ENCODE measurements around the gene PTPN12.
"Not testable (repeated sequence)": the region's sequence is repeated elsewhere in the genome, so short reads cannot be mapped to it uniquely, and the experiment has no call there.

Gene PTPN12

DNA sequence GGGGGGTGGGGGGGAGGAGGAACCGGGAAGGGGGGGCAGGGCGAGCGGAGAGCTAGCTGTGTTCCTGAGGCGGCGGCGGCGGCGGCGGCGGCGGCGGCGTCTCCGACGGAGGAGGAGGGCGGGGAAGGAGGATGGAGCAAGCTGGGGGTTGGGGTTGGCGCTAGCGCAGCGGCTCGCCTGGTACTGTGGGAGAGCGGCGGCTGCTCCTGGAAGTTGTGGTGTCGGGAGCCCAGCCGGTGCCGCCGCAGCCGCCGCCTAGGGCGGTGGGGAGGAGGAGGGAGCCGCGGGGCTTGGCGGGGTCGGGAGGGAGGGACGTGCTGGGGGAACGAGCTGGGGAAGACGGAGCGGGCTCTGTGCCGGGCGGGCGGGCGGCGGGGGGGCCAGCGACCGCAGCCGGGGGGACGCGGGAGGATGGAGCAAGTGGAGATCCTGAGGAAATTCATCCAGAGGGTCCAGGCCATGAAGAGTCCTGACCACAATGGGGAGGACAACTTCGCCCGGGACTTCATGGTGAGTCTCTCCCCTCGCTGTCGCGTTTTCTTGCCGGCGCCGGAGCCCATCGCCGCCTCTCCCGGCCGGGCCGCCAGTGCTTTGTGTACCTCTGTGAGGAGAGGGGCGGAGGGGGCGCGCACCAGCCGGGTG is at the start of gene PTPN12:
Gene PTPN12, plus strand, starts transcription at position 160 of the 642 bp plus-strand sequence. Its CDS starts 252 bp downstream, at position 412.
- peak in 1 of 2 donors; percentile 22 for DNase-seq (ENCODE audit: low read depth in 1 of 2, low spot score in 1 of 2)

DNA sequence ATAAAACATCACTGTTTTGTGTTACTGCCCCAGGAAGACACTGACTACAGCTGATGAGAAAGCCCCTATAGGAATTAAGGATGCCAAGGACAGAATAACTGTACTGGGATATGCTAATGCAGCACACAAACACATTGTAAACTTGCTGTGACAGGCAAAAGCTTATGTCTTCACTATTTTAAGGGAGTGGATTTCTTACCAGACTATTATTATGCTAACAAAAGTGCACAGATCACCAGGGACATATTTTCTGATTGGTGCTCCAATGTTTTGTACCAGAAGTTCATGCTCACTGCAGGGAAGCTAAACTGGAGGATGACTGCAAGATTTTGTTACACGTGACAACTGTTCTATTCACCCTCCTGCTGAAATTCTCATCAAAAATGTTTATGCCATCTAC is 48.1 kb upstream of the PTPN12 start:
- DNase-seq (ENCODE audit: low read depth in 1 of 2, low spot score in 1 of 2): no peak

GRCh38 chr7:77497079-77497478 is 40.0 kb upstream of the PTPN12 start:
- no peak for DNase-seq (ENCODE audit: low read depth in 1 of 2, low spot score in 1 of 2)

DNA sequence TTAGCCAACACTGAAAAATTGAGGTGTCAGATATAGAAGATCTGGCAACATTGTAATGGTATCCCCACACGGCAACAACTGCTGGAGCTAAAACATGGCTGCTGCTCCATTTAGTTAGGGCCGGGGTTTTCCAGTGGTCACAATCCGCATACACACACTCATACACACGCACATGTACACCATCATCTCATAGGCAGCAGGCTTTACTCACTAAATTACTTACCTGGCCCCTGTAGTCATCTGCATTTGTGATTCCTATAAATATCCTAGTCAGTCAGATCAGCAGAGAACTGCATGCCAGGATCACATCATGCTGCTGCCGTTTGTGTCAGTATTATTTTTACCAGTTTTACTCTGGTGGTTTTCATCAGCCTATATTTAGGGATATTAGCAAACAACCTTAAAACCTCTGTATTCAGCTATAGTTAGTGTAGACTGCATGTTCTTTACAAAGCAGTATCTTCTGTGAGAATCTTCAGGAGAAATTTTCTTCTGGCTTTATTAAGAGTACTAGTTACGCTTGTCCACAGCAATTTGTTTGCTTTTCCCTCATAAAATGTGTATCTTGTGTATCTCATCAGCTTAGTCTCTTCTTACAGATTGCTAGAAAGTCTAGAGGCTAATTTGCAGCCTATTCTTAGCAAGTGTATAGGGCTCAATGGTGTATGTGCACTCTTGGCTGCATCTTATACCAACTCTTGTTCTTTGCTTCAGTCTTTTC is 38.3 kb upstream of the PTPN12 start:
- no peak for DNase-seq (ENCODE audit: low read depth in 1 of 2, low spot score in 1 of 2)

DNA sequence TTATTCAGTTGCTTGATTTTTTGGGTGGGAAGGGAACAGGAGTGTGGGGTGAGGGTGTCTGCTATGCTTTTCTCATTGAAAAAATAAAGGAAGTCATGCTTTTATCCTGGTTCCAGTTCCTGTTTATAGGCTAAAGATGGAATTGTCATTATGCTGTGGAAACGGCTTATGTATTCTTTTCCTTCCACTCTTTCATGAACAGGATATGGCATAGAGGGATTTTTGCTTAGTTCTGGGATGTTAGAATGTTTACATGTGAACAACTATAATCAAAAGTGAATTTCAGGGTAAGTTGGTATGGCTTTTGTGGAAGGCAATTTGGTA is 35.9 kb upstream of the PTPN12 start:
- no peak for DNase-seq (ENCODE audit: low read depth in 1 of 2, low spot score in 1 of 2)

DNA sequence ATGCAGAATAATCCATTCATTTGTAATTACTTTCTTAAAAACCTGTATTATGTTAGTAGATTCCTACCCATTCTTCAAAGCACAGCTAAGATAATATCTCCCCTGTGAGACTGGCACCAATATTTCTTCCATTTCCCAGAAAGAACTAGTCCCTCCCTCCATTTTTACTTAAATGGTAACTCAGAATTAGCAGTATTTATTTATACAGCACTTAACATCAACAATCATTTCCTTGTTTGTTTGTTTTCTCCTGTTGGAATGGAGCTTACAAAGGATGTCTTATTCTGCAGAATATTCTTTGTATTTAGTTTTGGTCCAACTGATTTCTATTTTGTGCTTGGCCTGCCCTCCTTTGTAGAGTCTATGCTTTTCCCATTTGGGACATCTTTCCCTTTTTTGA is 32.1 kb upstream of the PTPN12 start:
- no peak for DNase-seq (ENCODE audit: low read depth in 1 of 2, low spot score in 1 of 2)

- no peak for DNase-seq (ENCODE audit: low read depth in 1 of 2, low spot score in 1 of 2)
Observed at GRCh38 chr7:77506899-77507298, 30.2 kb upstream of the PTPN12 start.

- not testable (repeated sequence) for DNase-seq (ENCODE audit: low read depth in 1 of 2, low spot score in 1 of 2)
Observed at GRCh38 chr7:77513002-77513670, 24.0 kb upstream of the PTPN12 start.

- DNase-seq (ENCODE audit: low read depth in 1 of 2, low spot score in 1 of 2): no peak
Observed at GRCh38 chr7:77516085-77516484, 21.0 kb upstream of the PTPN12 start.

DNA sequence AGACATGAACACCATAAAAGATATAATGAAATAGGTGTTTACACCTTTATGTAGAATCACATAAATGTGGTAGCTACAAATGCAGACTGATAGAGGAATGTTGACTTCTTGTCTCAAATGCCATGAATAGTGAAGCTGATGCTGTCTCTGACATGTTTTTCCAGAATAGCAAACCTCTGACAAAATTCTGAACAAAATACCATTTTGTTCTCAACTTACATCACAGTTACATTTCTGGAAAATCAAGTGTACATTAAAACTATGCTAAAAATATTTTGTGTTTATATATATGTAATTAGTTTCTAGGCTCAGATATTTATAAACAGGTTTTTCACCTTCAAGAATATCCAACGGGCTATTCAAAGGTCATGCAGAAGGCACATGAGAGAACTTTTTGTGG is 16.8 kb upstream of the PTPN12 start:
- DNase-seq (ENCODE audit: low read depth in 1 of 2, low spot score in 1 of 2): no peak

DNA sequence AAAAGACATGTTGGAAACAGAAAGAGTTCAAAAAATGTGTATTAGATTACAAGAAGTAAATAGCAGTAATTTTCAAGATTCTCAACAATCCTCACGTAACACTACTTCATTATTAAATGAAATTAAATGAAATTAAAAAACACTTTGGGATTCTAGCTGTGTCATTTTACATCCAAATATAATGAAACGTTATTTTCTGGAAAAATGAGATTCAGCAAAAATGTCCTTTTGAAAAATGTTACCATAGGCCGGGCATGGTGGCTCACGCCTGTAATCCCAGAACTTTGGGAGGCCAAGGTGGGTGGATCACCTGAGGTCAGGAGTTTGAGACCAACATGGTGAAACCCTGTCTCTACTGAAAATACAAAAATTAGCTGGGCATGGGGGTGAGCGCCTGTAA is 15.6 kb upstream of the PTPN12 start:
- DNase-seq (ENCODE audit: low read depth in 1 of 2, low spot score in 1 of 2): not testable (repeated sequence)

- DNase-seq (ENCODE audit: low read depth in 1 of 2, low spot score in 1 of 2): no peak
Observed at GRCh38 chr7:77524731-77525130, 12.4 kb upstream of the PTPN12 start.

- DNase-seq (ENCODE audit: low read depth in 1 of 2, low spot score in 1 of 2): no peak
Observed at GRCh38 chr7:77525231-77525630, 11.9 kb upstream of the PTPN12 start.

DNA sequence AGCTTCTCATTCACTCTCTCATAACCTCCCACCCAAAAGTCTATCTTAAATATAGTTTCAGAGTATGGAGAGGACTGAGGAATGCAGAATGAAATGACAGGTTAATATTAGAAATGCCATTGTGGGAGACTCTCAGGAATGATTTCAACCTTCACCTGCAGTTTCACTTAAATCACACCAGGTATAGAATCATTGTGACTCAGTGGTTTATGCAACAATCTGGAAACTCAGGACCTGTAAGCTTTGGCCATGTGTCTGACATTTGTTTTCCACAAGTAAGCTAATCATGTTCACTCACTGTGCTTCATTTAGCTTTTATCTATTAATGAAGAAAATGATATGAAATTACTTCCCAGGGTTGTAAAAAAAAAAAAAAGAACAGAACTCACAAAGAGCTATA is 8.7 kb upstream of the PTPN12 start:
- DNase-seq (ENCODE audit: low read depth in 1 of 2, low spot score in 1 of 2): no peak

GRCh38 chr7:77529279-77529678 is 7.8 kb upstream of the PTPN12 start:
- DNase-seq (ENCODE audit: low read depth in 1 of 2, low spot score in 1 of 2): no peak

- DNase-seq (ENCODE audit: low read depth in 1 of 2, low spot score in 1 of 2): no peak
Observed at GRCh38 chr7:77531038-77531437, 6.1 kb upstream of the PTPN12 start.

GRCh38 chr7:77532247-77532646 is 4.8 kb upstream of the PTPN12 start:
- DNase-seq (ENCODE audit: low read depth in 1 of 2, low spot score in 1 of 2): no peak

GRCh38 chr7:77532732-77533131 is 4.4 kb upstream of the PTPN12 start:
- DNase-seq (ENCODE audit: low read depth in 1 of 2, low spot score in 1 of 2): not testable (repeated sequence)

DNA sequence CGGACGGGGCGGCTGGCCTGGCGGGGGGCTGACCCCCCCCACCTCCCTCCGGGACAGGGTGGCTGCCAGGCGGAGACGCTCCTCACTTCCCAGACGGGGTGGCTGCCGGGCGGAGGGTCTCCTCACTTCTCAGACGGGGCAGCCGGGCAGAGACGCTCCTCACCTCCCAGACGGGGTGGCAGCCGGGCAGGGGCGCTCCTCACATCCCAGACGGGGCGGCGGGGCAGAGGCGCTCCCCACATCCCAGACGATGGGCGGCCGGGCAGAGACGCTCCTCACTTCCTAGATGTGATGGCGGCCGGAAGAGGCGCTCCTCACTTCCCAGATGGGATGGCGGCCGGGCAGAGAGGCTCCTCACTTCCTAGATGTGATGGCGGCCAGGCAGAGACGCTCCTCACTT is 3.0 kb upstream of the PTPN12 start:
- not testable (repeated sequence) for DNase-seq (ENCODE audit: low read depth in 1 of 2, low spot score in 1 of 2)

- DNase-seq (ENCODE audit: low read depth in 1 of 2, low spot score in 1 of 2): no peak
Observed at GRCh38 chr7:77536017-77536412, 1.1 kb upstream of the PTPN12 start.

DNA sequence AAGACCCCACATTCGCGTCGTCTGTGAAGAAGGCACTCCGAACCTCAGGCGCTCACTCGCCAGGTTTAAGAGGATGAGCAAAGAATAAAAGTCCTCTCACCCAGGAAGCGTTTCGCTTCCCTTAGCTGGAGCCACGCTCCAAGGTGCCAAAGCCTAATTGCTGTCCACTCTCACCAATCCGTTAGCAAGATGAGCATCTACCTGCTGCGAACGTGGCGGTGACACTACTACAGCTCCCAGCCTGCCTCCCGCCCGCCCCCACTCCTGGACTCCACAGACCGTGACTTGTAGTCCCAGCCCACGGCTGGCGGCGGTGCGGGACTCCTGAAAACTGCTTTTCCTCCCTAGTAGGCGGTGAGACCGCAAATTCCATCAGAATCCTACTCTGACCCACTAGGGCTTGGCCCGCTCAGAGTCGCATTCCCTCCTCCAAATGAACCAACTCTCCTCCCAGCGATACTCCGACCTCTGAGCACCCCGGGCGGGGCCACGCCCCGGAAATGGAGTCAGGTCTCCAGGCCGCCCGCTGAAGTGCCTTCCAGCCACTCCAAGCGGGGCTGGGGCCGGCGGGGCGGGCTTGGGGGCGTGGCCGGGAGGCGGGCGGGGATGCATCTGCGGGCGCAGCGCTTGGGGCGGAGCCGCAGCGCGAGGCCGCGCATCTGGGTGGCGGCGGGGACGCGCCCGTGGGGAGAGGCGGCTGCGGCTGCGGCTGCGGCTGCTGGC is 521 bp upstream of the PTPN12 start:
- DNase-seq (ENCODE audit: low read depth in 1 of 2, low spot score in 1 of 2): peak; percentile 96 to 97

- peak; percentile 1 to 11 for DNase-seq (ENCODE audit: low read depth in 1 of 2, low spot score in 1 of 2)
Observed at GRCh38 chr7:77537778-77538280, 734 bp downstream of the PTPN12 start.

Data from activated CD4-positive, alpha-beta T cell treated with anti-CD3 and anti-CD28 coated beads, Interleukin-2, amount 50 U/mL, for 24 hours (primary cell).